Measurements from ENCODE around the gene C3orf22.

C3orf22 gene

DNA sequence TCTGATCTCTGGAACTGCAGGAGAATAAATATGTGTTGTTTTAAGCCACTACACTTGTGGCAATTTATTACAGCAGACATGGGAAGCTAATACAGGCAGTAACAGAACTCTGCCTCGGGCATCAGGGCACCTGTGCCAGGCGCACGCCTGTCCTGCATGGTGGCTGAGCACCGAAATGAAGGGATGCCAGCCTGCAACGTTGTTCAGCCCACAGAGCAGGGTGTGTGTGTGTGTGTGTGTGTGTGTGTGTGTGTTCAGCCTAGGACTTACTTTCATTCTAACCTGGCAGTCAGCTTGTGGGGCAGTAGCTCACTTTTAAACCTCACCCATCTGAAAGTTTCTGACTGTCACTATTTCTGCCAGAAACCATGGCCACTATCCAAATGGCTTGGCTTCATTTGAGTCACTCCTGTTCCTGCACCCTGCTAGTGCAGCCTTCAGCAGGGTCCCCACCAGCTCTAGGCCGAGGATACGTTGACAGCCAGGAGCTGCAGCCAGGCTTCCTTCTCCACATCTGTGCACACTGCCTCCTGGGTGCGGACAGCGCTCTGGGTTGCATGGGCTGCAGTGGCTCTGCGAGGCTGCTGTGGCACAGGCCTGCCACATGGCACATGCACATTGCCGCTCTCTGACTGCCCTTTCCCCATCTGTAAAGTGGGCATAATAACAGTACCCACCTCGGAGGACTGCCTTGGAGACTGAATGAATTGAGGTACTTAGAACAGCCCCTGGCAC is 45.6 kb downstream of the C3orf22 start:
- DNase-seq (ENCODE audit: low read depth) = no peak

DNA sequence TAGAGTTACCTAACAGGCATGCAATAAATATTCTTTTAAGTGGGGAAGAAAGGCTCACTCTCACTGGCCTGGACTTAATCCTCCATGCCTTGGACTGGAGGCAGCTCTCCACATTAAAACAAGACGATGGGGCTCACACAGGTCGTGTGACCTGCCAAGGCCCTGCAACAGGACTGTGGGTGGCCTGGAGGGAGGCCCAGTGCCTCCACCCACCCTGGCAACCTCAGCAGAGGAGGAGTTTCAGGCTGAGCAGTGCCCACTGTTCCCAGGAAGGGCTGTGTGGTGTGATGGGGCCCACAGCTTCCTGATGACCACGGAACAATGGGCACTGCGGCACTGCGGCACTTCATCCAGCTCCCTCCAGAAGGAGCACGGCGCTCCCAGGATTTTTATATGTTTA is 46.7 kb downstream of the C3orf22 start:
- no peak for DNase-seq (ENCODE audit: low read depth)

DNA sequence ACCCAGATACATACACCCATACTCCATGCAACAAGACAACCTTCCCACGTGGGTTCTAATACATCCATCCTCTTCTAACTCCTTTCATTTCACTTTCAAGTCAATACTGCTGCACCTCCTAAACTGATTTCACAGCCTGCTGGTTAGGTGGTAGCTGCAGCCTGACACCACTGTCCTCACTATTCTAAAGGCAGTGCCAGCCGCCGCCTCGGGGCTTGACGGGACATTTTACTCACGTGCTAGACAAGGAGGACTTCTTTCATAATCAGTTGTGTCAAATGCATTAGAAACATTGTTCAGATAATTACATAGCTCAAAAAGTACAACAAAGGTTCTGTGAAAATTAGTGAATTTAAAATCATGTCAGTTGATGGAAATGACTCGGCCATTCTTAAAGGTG is 47.4 kb downstream of the C3orf22 start:
- DNase-seq (ENCODE audit: low read depth) = no peak

DNA sequence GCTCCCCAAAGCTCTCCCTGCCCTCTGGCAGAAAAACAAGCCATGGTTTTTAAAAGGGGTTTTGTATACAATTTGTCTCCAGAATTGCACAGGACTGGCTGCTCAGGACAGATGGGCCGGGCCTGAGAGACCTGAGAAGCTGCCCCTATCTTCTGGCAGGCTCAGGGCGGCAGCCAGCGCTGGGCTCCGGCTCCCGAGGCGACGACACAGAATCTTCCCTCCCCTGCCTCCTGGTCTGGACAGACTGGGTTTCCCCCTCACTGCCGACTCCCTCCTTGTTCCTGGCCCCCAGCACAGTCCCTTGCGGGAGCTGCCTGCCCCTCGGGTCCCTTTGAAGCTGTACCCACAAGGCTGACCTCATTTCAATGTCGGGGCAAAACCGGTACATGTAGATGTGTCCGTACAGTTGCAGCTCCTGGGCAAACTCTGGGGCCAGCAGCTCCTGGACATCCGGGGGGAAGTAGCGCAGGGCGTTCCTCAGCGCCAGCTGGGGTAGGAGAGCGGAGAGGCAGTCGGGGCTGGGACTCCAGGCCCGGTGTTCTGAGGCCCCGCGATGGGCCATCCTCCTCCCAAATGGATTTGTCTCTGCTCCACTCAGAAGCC is 48.3 kb downstream of the C3orf22 start:
- no peak for DNase-seq (ENCODE audit: low read depth)

DNA sequence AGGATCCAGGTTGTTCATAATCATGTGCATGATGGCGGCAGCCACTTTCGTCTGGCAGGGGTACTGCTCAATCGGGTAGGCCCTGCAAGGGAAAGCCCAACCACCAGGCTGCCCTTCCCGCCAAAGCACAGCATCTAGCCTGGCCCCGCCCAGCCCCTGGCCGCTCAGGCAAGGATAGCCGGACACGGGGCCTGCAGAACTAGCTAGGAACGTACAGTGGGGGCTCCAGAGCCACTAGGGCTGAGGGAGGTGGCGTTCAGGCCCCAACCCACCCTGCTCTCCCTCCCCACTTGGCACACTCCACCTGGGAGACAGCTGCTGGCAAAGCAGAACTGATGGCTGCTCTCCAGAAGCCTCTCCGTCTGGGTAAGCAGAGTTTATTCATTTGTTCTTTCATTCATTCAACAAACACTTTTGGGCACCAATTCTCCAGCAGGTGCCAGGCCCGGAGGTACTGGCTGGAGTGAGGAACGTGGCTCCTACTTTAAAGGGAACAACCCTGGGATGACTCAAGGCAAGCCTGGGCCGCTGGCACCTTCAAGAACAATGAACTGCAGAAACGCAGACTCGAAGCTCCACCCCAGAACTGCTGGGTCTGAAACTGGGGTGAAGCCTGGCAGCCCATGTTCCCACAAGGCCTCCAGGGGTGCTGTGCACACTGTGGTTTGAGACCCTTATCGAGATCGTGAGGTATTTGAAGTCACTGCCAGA is 49.0 kb downstream of the C3orf22 start:
- no peak for DNase-seq (ENCODE audit: low read depth)

DNA sequence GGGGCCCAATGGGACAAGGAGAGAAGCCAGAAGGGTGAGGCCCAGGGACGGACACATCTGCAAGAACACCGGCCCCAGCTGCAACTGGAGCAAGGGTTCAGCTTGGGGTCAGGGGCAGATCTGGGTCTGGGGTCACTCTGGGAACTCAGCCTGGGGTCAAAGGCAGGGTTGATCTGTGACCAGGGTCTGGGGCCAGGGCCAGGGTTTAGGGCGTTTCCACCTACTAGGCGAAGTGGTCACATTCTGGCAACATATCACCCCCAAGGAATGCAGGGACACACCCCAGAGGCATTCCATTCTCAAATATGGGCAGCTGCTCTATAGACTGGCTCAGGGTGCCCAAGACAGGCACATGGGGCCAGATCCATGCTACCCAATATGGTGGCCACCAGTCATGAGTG is 50.2 kb downstream of the C3orf22 start:
- DNase-seq (ENCODE audit: low read depth) = no peak

DNA sequence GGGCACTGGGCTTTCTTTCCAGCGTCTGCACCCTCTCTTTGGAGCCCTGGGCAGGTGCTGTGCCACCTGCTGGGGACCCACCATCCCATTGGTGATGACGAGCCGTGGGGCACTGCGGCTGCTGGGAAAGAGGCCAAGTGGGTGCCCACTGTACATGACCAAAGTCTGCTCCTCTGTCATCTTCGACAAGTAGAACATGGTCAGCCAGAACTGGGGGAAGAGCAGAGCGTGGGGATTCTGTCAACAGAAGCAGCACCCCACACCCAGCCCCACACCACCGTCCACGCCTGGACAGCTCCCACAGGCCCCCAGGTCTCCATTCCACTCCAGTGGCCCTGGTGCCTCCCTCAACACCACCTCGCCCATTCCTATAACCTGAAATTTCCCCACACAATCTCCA is 50.8 kb downstream of the C3orf22 start:
- DNase-seq (ENCODE audit: low read depth) = no peak

DNA sequence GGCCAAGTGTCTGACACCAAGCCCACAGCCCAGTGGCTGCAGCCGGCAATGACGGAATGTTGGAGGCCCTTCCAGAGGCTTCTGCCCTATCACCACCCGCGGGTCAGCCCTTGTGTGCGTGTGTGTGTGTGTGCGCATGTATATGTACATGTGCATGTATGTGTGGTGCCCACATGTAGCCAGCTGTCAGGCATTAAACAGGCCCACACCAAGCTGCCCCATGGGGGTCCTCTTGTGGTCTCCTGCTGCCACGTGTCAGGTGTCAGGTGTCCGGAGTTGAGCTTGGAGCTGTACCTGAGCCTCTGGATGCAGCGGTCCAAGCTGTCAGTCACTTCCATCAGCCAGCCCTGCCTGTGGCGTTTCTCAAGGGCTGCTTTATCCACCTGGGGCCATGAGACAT is 55.0 kb downstream of the C3orf22 start:
- DNase-seq (ENCODE audit: low read depth) = no peak

DNA sequence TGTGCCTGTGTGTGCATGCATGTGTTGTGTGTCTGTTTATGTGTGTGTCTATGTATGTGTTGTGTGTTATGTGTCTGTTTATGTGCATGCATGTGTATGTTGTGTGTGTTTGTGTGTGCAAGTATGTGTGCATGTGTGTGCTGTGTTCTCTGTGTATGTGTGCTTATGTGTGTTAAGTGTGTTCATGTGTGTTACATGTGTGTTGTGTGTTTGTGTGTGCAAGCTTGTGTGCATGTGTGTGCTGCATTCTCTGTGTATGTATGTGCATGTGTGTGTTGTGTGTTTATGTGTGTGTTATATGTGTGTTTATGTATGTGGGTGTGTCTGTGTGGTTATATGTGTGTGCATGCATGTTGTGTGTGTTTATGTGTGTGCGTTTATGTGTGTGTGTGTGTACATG is 56.1 kb downstream of the C3orf22 start:
- no peak for DNase-seq (ENCODE audit: low read depth)

DNA sequence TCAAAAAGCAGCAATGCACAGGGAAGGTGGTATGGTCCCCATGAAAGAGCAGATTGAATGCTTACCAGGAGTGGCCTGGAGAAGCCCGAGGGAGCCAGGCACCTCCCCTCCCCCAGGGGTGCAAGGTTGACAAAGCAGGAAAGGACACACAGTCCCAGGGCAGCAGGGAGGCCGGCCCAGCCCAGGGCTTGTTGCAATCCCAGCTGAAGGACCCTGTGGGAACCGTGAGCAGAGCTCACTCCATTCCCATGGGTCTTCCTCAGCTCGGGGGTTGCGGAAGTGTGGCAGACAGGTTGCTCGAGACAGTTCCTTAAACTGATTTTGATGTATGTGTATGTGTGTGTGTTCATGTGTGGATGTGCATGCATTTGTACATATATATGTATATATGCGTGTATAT is 57.0 kb downstream of the C3orf22 start:
- no peak for DNase-seq (ENCODE audit: low read depth)

DNA sequence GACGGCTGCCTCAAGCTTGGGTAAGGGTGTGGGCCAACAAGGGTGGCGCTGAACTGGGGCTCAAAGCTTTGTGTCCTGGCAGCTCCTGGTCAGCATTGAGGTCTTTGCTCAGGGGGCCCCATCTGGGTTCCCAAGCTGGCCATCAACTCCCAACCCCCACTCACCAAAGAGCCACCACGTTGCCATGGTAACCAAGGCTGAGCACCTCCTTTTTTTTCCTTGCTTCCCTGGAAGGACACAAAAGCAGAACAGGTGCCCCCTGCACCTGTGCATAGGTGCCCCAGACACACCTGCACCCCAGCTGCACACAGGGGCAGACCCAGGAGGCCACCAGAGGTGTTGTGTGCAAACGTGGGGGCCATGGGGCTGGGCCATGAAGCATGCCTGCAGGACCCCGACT is 57.7 kb downstream of the C3orf22 start:
- no peak for DNase-seq (ENCODE audit: low read depth)

DNA sequence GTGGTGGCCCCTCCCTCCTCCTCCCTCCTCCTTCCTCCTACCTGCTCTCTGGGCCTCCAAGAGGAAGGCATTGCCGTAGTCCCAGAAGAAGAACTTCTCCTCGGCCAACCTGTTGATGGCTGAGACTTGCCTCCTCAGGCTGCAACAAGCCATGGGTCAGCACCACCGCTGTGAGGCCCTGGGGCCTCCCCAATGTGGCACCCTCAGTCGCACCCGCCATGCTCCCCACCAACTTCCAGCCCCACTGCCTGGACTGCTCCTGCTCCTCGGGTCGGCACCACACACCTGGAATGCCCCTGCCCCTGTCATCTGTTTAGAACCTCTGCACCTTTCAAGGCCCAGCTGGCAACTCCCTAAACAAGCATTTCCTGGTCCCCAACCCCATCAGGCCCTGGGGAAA is 58.7 kb downstream of the C3orf22 start:
- no peak for DNase-seq (ENCODE audit: low read depth)

Data from fibroblast of the conjunctiva (primary cell).